ENCODE data around the gene SERF1B. TPM values are rescaled to one million over a fixed set of nuclear protein-coding genes. Genes with fewer than 3 reads are reported as not detected.
"Not testable (repeated sequence)": the region's sequence is repeated elsewhere in the genome, so short reads cannot be mapped to it uniquely, and the experiment has no call there.

The SERF1B gene
- total RNA-seq (10 to 100 TPM; 70.9 to 92.6 TPM), polyA plus RNA-seq (ENCODE audit: insufficient read length in 2 of 2) (100 to 1,000 TPM; 130 to 154 TPM)
- long read RNA-seq, donor 1, transcript SERF1B-207 (3 exons, 433 nt): minor isoform, 5 of 139 reads
- long read RNA-seq, donor 1, transcript SERF1B-202 (3 exons, 703 nt): major isoform, 30 of 139 reads
- long read RNA-seq, donor 1, transcript SERF1B-201 (3 exons, 1,889 nt): minor isoform, 9 of 139 reads
- long read RNA-seq, donor 1, partial matches to known transcripts: 76 of 139 reads
- long read RNA-seq, donor 1, other reads (novel, unspliced or antisense): 15 of 139 reads
- long read RNA-seq, donor 2, transcript SERF1B-202 (3 exons, 703 nt): major isoform, 9 of 16 reads
- long read RNA-seq, donor 2, partial matches to known transcripts: 0 of 16 reads
- long read RNA-seq, donor 2, other reads (novel, unspliced or antisense): 0 of 16 reads
- long read RNA-seq, donor 3, transcript SERF1B-202 (3 exons, 703 nt): major isoform, 11 of 20 reads
- long read RNA-seq, donor 3, transcript SERF1B-201 (3 exons, 1,889 nt): minor isoform, 5 of 20 reads
- long read RNA-seq, donor 3, partial matches to known transcripts: 0 of 20 reads
- long read RNA-seq, donor 3, other reads (novel, unspliced or antisense): 0 of 20 reads
- long read RNA-seq, donor 4, transcript SERF1B-207 (3 exons, 433 nt): minor isoform, 7 of 46 reads
- long read RNA-seq, donor 4, transcript SERF1B-202 (3 exons, 703 nt): major isoform, 35 of 46 reads
- long read RNA-seq, donor 4, partial matches to known transcripts: 0 of 46 reads
- long read RNA-seq, donor 4, other reads (novel, unspliced or antisense): 0 of 46 reads

DNA sequence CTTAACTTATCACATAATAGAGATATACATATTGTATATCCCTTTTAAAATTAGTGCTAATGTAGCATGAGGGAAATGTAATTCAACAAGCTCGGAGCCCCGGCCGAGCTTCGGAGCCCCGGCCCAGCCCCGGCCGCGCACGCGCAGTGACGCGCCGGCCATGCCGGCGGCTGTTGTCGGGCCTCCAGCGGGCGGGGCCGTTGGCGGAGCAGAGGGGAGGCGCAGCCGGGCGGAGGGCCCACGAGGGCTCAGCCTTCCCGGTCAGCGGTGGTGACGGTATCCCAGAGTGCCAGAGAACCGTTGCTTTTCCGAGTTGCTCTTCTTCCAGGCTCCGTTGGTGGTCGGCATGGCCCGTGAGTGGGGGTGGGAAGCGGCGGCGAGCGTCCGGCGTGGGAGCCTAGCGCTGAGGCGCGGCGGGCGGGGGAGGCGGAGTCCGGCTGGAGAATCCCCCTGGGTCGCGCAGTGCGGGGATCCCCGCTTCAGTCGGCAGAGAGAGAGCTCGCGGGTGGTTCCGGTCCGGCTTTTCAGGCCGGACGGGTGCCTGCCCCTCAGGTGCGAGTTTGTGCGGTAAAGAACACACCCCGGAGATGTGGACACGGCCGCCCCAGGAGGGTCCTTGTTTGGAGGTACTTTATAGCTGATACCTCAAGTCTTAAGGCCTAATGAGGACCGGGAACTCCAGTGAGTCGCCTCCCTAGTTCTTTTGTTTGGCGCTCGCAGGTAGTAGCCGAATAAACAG is at the start of gene SERF1B:
Gene SERF1B, plus strand, starts transcription at position 146 of the 739 bp plus-strand sequence. Its CDS starts 201 bp downstream, at position 347.
- H3K4me1 ChIP-seq (ENCODE audit: control insufficient read depth, insufficient read depth, low read length); H3K27ac ChIP-seq (ENCODE audit: low read depth, low read length); H3K36me3 ChIP-seq (ENCODE audit: control insufficient read depth, insufficient read depth, low read length); H3K27me3 ChIP-seq (ENCODE audit: control insufficient read depth, insufficient read depth, low read length); DNase-seq (ENCODE audit: low read depth in 4 of 6, low spot score in 6 of 6); H3K4me3 ChIP-seq (ENCODE audit: low read depth, low read length); H3K9me3 ChIP-seq (ENCODE audit: control insufficient read depth, insufficient read depth, low read length): not testable (repeated sequence)
- no CpG with 5 or more reads among the region's 66 CpGs for WGBS (ENCODE audit: insufficient coverage)

- not testable (repeated sequence) for H3K4me1 ChIP-seq (ENCODE audit: control insufficient read depth, insufficient read depth, low read length); DNase-seq (ENCODE audit: low read depth in 4 of 6, low spot score in 6 of 6); H3K27me3 ChIP-seq (ENCODE audit: control insufficient read depth, insufficient read depth, low read length); H3K4me3 ChIP-seq (ENCODE audit: low read depth, low read length); H3K9me3 ChIP-seq (ENCODE audit: control insufficient read depth, insufficient read depth, low read length); H3K27ac ChIP-seq (ENCODE audit: low read depth, low read length); H3K36me3 ChIP-seq (ENCODE audit: control insufficient read depth, insufficient read depth, low read length)
- WGBS (ENCODE audit: insufficient coverage): no CpG with 5 or more reads among the region's 2 CpGs
Measured at GRCh38 chr5:69991713-69992112, 33.3 kb upstream of the SERF1B start.

DNA sequence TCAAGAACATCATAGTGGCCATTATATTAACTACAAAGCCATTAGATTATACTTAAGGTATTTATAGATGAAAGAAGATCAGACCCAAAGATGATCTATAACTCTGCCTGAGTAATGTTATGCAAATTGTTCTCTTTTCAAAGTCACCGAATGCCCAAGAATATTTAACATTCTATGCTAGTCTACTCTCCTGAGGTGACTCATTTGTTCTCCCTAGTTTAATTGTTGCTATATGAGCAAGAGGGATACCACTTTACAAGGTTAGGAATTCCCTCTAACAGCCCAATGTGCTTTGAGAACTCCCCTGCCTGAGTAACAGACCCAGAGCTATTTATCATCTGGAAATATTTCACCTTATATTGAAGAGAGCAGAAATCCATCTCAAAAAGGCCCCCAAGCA is 29.5 kb upstream of the SERF1B start:
- not testable (repeated sequence) for H3K27ac ChIP-seq (ENCODE audit: low read depth, low read length); DNase-seq (ENCODE audit: low read depth in 4 of 6, low spot score in 6 of 6); H3K4me3 ChIP-seq (ENCODE audit: low read depth, low read length); H3K9me3 ChIP-seq (ENCODE audit: control insufficient read depth, insufficient read depth, low read length); H3K27me3 ChIP-seq (ENCODE audit: control insufficient read depth, insufficient read depth, low read length); H3K4me1 ChIP-seq (ENCODE audit: control insufficient read depth, insufficient read depth, low read length); H3K36me3 ChIP-seq (ENCODE audit: control insufficient read depth, insufficient read depth, low read length)
- WGBS (ENCODE audit: insufficient coverage): no CpG with 5 or more reads among the region's 1 CpG

GRCh38 chr5:70020660-70021059 is 4.4 kb upstream of the SERF1B start:
- H3K27ac ChIP-seq (ENCODE audit: low read depth, low read length); H3K27me3 ChIP-seq (ENCODE audit: control insufficient read depth, insufficient read depth, low read length); H3K4me1 ChIP-seq (ENCODE audit: control insufficient read depth, insufficient read depth, low read length); H3K9me3 ChIP-seq (ENCODE audit: control insufficient read depth, insufficient read depth, low read length); DNase-seq (ENCODE audit: low read depth in 4 of 6, low spot score in 6 of 6); H3K4me3 ChIP-seq (ENCODE audit: low read depth, low read length); H3K36me3 ChIP-seq (ENCODE audit: control insufficient read depth, insufficient read depth, low read length): not testable (repeated sequence)
- WGBS (ENCODE audit: insufficient coverage): no CpG with 5 or more reads among the region's 2 CpGs

DNA sequence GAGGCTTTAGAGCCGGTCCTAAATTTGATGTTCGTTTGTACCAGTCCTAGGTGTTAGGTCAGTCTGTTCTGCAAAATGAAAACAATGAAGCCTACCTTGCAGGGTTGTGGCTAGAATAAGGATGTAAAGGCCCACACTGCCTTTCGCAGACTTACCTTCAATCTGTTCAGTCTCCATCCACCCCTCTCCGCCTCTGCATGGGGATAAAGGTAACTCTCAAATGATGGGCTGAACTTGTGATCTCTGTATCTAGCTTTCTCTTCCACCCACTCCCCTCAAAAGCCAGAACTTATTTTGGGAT is 744 bp downstream of the SERF1B start:
- H3K4me1 ChIP-seq (ENCODE audit: control insufficient read depth, insufficient read depth, low read length); H3K27me3 ChIP-seq (ENCODE audit: control insufficient read depth, insufficient read depth, low read length); H3K9me3 ChIP-seq (ENCODE audit: control insufficient read depth, insufficient read depth, low read length); H3K4me3 ChIP-seq (ENCODE audit: low read depth, low read length); H3K36me3 ChIP-seq (ENCODE audit: control insufficient read depth, insufficient read depth, low read length); DNase-seq (ENCODE audit: low read depth in 4 of 6, low spot score in 6 of 6); H3K27ac ChIP-seq (ENCODE audit: low read depth, low read length): not testable (repeated sequence)
- WGBS (ENCODE audit: insufficient coverage): no CpG with 5 or more reads among the region's 4 CpGs

DNA sequence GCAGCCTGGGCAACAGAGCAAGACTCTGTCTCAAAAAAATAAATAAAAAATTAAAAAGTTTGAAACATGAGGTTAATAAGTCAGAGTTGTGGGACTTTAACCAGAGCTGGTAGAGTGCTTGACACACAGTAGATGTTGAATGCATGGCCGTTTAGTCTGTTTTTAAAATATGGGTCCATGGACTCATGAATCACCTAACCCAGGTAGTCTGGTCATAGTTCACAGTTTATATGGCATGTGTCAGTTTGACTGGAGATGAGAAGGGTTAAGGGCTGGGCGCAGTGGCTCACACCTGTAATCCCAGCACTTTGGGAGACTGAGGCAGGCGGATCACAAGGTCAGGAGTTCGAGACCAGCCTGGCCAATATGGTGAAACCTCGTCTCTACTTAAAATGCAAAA is 6.2 kb downstream of the SERF1B start:
- not testable (repeated sequence) for H3K9me3 ChIP-seq (ENCODE audit: control insufficient read depth, insufficient read depth, low read length); H3K4me3 ChIP-seq (ENCODE audit: low read depth, low read length); H3K27me3 ChIP-seq (ENCODE audit: control insufficient read depth, insufficient read depth, low read length); DNase-seq (ENCODE audit: low read depth in 4 of 6, low spot score in 6 of 6); H3K36me3 ChIP-seq (ENCODE audit: control insufficient read depth, insufficient read depth, low read length); H3K4me1 ChIP-seq (ENCODE audit: control insufficient read depth, insufficient read depth, low read length); H3K27ac ChIP-seq (ENCODE audit: low read depth, low read length)
- no CpG with 5 or more reads among the region's 5 CpGs for WGBS (ENCODE audit: insufficient coverage)

- not testable (repeated sequence) for DNase-seq (ENCODE audit: low read depth in 4 of 6, low spot score in 6 of 6)
Measured at GRCh38 chr5:70041411-70041810, 16.4 kb downstream of the SERF1B start.

DNA sequence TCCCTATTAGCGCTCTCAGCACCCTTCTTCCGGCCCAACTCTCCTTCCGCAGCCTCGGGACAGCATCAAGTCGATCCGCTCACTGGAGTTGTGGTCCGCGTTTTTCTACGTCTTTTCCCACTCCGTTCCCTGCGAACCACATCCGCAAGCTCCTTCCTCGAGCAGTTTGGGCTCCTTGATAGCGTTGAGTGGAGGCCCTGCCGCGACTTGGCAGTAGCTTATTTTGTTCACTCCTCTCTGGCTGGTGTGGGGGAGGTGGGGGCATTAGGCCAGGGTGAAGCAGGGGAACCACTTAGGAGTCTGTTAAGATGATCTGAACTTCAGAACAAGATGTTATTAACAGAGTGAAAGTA is 24.7 kb downstream of the SERF1B start:
- H3K9me3 ChIP-seq (ENCODE audit: control insufficient read depth, insufficient read depth, low read length); DNase-seq (ENCODE audit: low read depth in 4 of 6, low spot score in 6 of 6); H3K36me3 ChIP-seq (ENCODE audit: control insufficient read depth, insufficient read depth, low read length); H3K27ac ChIP-seq (ENCODE audit: low read depth, low read length); H3K27me3 ChIP-seq (ENCODE audit: control insufficient read depth, insufficient read depth, low read length); H3K4me1 ChIP-seq (ENCODE audit: control insufficient read depth, insufficient read depth, low read length); H3K4me3 ChIP-seq (ENCODE audit: low read depth, low read length): not testable (repeated sequence)
- WGBS (ENCODE audit: insufficient coverage): no CpG with 5 or more reads among the region's 16 CpGs

More at GRCh38 chr5:70041411-70041810, 16.4 kb downstream of the SERF1B start:
- not testable (repeated sequence) for H3K9me3 ChIP-seq (ENCODE audit: control insufficient read depth, insufficient read depth, low read length); H3K27ac ChIP-seq (ENCODE audit: low read depth, low read length); H3K4me3 ChIP-seq (ENCODE audit: low read depth, low read length); H3K4me1 ChIP-seq (ENCODE audit: control insufficient read depth, insufficient read depth, low read length); H3K36me3 ChIP-seq (ENCODE audit: control insufficient read depth, insufficient read depth, low read length); H3K27me3 ChIP-seq (ENCODE audit: control insufficient read depth, insufficient read depth, low read length)

DNA sequence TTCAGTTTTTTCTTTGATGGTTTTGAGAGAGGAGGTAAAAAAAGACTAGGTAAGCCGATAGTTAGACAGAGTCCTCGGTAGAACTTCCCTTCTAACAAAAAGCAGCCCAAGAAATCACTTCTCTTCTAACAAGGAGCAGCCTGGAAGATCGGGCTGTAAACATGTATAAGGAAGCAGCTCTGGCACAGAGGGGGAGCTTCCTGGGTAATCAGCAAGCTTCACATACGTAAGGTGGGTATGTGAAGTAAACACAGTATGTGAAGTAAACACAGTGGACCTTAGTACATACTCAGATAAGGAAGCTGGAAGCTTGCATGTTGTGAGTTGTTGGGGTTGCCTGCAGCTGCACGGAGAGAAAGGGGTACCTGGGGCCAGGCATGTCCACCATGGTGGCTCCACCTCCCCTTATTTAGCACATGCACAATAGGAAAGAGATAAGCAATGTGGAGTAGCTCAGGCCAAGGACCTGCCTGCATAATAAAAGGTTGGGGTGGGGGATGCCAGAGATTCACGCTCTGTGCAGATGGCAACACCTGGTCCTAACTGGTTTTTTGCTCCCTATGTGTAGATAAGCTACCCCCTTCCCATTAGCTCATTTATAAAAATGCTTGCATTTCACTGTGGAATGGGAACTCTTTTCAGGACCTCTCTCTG is 31.4 kb downstream of the SERF1B start:
- H3K27ac ChIP-seq (ENCODE audit: low read depth, low read length); H3K36me3 ChIP-seq (ENCODE audit: control insufficient read depth, insufficient read depth, low read length); DNase-seq (ENCODE audit: low read depth in 4 of 6, low spot score in 6 of 6); H3K4me1 ChIP-seq (ENCODE audit: control insufficient read depth, insufficient read depth, low read length); H3K27me3 ChIP-seq (ENCODE audit: control insufficient read depth, insufficient read depth, low read length); H3K4me3 ChIP-seq (ENCODE audit: low read depth, low read length); H3K9me3 ChIP-seq (ENCODE audit: control insufficient read depth, insufficient read depth, low read length): not testable (repeated sequence)
- WGBS (ENCODE audit: insufficient coverage): no CpG with 5 or more reads among the region's 6 CpGs

Measured in spinal cord (tissue), 10 donors.